Measurements from ENCODE around the gene SLC25A1. TPM values are rescaled to one million over a fixed set of nuclear protein-coding genes. Genes with fewer than 3 reads are reported as not detected.

SLC25A1 gene
- total RNA-seq (2014; rRNA removed; shearing (Covaris generic)), result 75.0 and 77.8 TPM in 2 replicates

DNA sequence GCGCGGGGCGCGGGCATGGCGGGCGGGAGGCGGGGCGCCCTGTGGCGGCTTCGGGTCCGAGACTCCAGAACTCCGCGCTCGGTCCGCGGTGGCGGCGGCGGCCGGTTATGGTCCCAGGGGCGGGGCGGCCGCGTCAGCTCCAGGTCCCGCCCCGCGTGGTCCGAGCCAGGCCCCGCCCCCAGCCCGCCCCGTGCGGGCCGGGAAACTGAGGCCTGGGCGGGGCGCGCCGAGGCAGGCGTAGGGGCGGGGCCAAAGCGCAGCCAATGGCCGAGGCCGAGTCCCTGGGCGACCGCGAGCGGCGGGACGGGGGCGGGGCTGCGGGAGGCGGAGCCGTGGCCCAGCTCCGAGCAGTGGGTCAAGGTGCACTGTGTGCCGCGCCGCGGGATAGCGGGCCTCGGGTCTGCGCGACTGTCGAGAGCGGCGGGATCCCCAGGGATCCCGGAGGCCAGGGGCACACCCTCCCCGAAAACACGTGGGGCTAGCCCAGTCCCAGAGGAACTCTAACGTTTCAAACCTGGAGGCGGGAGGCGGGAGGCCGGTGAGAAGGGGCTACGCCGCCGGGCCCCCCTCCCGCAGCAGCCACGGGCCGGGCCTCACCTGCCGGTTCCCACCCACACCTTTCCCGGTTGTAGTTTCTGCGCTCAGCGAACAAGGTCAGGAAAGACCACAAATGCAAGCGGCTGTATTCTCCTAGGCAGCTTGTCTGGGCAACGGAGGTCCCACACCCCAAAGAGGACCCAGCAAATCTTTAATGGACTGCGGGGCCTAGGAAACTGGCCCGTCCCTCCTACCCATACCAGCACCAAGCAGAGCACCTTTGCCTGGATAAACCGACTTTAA lies at the start of gene SLC25A1:
TSS of gene SLC25A1 (minus strand) at position 80 of the 840 bp plus-strand sequence. CDS start at position 17, 63 bp downstream.
- peak; percentile 48 for DNase-seq (ENCODE audit: low spot score)

- DNase-seq (ENCODE audit: low spot score), result no peak
Observed at GRCh38 chr22:19228179-19228578, 49.6 kb upstream of the SLC25A1 start.

- no peak for DNase-seq (ENCODE audit: low spot score)
Observed at GRCh38 chr22:19226428-19226827, 47.9 kb upstream of the SLC25A1 start.

DNA sequence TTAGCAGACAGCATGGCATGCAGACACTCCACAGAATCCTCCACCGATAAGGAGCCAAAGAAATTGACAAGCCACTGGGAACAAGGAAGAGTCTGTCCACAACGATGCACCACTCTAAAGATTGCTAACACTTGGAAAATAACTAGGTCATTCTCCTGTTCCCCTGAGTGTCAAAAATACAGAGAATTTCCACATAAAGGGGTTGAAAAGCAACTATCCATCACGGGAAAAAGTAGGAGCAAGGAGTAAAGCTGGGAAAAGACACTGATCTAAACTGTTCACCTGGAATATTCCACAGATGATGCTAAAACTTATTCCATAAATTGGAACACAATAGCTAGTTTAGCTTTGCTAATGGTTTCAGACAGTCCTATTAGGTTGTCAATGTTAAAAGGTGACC lies 47.0 kb upstream of the SLC25A1 start:
- DNase-seq (ENCODE audit: low spot score), result no peak

DNA sequence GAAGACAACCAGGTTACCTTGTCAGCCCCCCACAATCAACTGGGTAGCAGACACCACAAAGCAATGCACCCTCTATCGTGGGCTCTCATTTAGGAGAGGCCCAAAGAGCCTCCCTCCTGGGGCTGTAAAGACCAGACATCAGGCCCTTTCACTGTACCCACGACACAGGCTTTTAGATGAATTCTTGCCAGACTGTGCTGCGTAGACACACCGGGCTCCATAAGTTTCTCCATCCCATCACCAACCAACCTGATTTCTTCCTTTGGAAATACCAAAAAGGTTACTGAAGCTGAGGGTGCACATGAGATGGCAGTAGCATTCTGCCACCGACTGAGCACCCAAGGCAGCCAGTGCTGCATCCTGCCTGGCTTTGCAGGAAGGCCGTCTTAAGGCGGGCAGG lies 46.4 kb upstream of the SLC25A1 start:
- DNase-seq (ENCODE audit: low spot score), result no peak

DNA sequence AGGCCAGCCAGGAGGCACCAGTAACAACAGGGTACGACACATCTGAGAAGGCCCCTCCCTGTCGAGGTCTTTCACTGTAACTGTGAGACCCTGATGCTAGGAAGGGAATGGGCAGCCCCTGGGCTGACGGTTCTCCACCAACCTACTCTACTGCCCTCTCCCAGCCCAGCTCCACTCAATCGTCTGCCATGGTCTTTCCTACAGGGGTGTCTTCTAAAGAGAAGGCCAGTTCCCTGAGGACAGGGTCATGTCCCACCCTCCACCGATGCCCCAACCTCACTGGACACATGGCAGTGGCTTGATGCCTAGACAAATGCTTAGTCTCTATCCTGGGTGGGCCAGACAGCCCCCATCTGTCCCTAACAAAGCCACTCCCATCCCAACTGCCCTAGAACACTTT lies 46.0 kb upstream of the SLC25A1 start:
- DNase-seq (ENCODE audit: low spot score), result no peak

- DNase-seq (ENCODE audit: low spot score), result no peak
Observed at GRCh38 chr22:19223617-19224016, 45.1 kb upstream of the SLC25A1 start.

- DNase-seq (ENCODE audit: low spot score), result no peak
Observed at GRCh38 chr22:19223110-19223509, 44.6 kb upstream of the SLC25A1 start.

DNA sequence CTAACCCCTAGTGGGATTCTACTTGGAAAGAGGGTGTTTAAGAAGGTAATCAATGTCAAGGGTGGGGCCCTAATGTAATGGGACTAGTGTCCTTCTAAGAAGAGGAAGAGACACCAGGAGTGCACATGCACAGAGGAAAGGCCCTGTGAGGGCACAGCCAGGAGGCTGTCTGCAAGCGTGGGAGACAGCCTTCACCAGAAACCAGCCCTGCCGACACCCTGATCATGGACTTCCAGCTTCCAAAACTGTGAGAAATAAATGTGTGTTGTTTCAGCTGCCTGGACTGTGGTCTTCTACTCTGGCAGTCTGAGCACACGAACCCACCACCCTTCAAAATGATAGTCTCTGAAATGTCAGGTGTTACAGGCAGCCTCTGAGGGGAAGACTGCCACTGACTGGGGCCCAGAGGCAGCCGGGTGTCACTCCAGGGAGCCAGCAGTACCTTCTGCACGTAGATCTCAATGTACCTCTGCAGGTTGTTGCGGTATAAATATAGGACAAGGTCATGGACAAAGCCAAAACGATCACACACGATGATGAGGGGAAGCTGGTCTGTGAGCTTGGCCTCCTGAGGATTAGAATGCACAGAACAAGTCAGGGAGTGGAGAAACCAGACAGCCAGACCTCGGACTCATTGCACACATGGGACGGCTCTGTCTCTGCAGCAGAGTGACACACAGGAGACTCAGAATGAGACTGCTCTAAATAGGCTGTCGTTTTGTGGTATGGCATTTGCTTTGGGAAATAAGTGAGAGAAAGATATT lies 43.9 kb upstream of the SLC25A1 start:
- no peak for DNase-seq (ENCODE audit: low spot score)

GRCh38 chr22:19220867-19221266 lies 42.3 kb upstream of the SLC25A1 start:
- no peak for DNase-seq (ENCODE audit: low spot score)

DNA sequence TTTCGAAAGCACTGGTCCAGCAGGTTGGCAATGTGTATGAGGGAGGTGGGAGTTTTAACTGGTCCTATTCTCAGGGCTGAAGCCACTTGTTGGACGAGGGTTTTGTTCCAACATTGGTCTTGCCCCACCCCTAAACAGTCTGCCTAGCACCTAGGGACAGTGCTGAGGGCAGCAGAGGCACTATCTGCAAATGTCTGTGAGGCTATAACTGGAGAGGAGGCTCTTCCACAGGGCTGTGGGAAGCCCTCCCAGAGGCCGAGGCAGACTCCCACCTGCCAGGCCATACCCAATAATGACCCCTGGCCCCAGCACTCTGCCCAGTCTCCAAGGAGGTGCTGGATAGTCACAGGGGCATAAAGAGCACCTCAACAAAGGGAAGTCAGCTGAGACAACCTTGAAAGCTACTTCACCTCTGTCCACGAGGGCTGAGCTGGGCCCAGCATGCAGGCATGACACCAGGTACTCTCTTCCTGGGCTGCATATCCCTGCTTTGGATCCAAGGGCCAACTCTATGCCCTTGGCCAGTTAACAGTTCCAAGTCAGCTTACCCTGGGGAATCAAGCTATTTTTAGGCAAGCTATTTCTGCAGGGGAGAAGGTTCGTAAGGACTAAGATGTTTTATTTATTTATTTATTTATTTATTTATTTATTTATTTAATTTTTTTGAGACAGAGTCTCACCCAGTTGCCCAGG lies 40.2 kb upstream of the SLC25A1 start:
- no peak for DNase-seq (ENCODE audit: low spot score)

- no peak for DNase-seq (ENCODE audit: low spot score)
Observed at GRCh38 chr22:19216579-19216978, 38.0 kb upstream of the SLC25A1 start.

GRCh38 chr22:19215360-19215759 lies 36.8 kb upstream of the SLC25A1 start:
- DNase-seq (ENCODE audit: low spot score), result no peak

DNA sequence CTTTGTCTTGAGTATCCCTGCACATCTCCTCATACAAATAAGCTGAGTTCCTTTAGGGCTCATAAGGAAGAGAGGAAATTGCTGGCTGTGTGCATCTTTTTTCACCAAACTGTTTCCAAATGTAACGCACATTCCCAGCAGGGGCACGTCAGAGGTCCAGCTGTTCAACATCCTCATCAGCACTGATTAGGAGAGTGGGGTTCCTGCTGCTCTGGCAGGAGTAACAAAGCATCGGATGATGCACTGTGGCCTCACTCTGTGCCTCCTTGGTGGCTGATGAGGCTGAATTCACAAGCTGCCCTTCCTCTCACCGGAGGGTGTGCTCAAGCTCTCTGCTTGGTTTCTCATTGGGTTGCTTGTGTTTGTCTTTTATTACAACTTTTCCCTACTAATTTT lies 35.5 kb upstream of the SLC25A1 start:
- no peak for DNase-seq (ENCODE audit: low spot score)

- DNase-seq (ENCODE audit: low spot score), result no peak
Observed at GRCh38 chr22:19213442-19214077, 35.0 kb upstream of the SLC25A1 start.

GRCh38 chr22:19213001-19213400 lies 34.5 kb upstream of the SLC25A1 start:
- no peak for DNase-seq (ENCODE audit: low spot score)

DNA sequence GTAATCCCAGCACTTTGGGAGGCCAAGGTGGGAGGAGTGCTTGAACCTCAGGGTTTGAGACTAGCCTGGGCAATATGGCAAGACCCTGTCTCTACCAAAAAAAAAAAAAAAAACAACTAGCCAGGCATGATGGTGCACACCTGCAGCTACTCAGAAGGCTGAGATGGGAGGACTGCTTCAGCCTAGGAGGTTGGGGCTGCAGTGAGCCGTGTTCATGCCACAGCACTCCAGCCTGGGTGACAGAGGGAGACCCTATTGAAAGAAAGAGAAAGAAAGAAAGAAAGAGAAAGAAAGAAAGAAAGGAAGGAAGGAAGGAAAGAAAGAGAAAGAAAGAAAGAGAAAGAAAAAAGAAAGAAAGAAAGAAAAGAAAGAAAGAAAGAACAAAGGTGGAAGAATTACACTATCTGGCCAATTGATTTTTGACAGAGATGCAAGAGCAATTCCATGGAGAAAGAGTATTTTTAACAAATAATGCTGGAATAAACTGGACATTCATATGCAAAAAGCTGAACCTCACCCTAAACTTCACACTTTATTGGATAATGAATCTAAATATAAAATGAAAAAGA lies 33.9 kb upstream of the SLC25A1 start:
- no peak for DNase-seq (ENCODE audit: low spot score)

GRCh38 chr22:19210188-19210587 lies 31.7 kb upstream of the SLC25A1 start:
- no peak for DNase-seq (ENCODE audit: low spot score)

GRCh38 chr22:19208287-19208847 lies 29.8 kb upstream of the SLC25A1 start:
- no peak for DNase-seq (ENCODE audit: low spot score)

DNA sequence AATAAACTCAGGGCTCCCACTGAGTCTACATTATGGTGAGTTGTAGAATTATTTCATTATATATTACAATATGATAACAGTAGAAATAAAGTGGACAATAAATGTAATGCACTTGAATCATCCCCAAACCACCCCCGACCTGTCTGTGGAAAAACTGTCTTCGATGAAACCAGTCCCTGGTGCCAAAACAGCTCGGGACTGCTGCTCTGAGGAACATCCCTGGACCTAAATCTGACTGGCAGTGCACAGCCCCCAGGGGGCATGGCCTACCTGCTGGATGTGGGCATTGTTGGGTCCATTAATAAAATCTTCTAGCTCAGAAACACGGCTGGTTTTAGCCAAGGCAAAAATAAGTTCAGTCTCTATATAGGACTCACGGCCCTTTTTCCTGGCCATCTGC lies 29.3 kb upstream of the SLC25A1 start:
- DNase-seq (ENCODE audit: low spot score), result no peak

GRCh38 chr22:19207401-19207808 lies 28.9 kb upstream of the SLC25A1 start:
- no peak for DNase-seq (ENCODE audit: low spot score)

All from H4 (cell line).